HG03460 (cell line): ENCODE data around the gene SLC38A2.
"Not testable (repeated sequence)": the region's sequence is repeated elsewhere in the genome, so short reads cannot be mapped to it uniquely, and the experiment has no call there.

ENCODE experiments used
- ATAC-seq: cut with Tn5 transposase; IDR thresholded peaks from one replicate; pipeline ENCODE4 v1.9.1; 2021; ENCODE audit not compliant: unreplicated experiment

Gene SLC38A2

GRCh38 chr12:46372544-46373300 lies at the start of gene SLC38A2:
SLC38A2 (minus strand) TSS chr12:46372773; CDS start chr12:46371293, 1,480 bp downstream.
- peak; percentile 78 for ATAC-seq

- no peak for ATAC-seq
Measured at GRCh38 chr12:46419675-46420074, 47.1 kb upstream of the SLC38A2 start.

- ATAC-seq = no peak
Measured at GRCh38 chr12:46415552-46415951, 43.0 kb upstream of the SLC38A2 start.

- no peak for ATAC-seq
Measured at GRCh38 chr12:46414591-46415268, 42.2 kb upstream of the SLC38A2 start.

- ATAC-seq = no peak
Measured at GRCh38 chr12:46413368-46413767, 40.8 kb upstream of the SLC38A2 start.

- ATAC-seq = no peak
Measured at GRCh38 chr12:46412857-46413256, 40.3 kb upstream of the SLC38A2 start.

- ATAC-seq = no peak
Measured at GRCh38 chr12:46410495-46410894, 37.9 kb upstream of the SLC38A2 start.

- no peak for ATAC-seq
Measured at GRCh38 chr12:46409974-46410373, 37.4 kb upstream of the SLC38A2 start.

GRCh38 chr12:46409342-46409741 lies 36.8 kb upstream of the SLC38A2 start:
- ATAC-seq = no peak

- no peak for ATAC-seq
Measured at GRCh38 chr12:46408441-46408840, 35.9 kb upstream of the SLC38A2 start.

GRCh38 chr12:46407361-46407760 lies 34.8 kb upstream of the SLC38A2 start:
- no peak for ATAC-seq

GRCh38 chr12:46406352-46407027 lies 33.9 kb upstream of the SLC38A2 start:
- no peak for ATAC-seq

GRCh38 chr12:46404733-46405132 lies 32.2 kb upstream of the SLC38A2 start:
- ATAC-seq = no peak

- ATAC-seq = no peak
Measured at GRCh38 chr12:46404225-46404631, 31.7 kb upstream of the SLC38A2 start.

GRCh38 chr12:46403719-46404070 lies 31.1 kb upstream of the SLC38A2 start:
- no peak for ATAC-seq

GRCh38 chr12:46402941-46403718 lies 30.6 kb upstream of the SLC38A2 start:
- ATAC-seq = no peak

GRCh38 chr12:46402451-46402850 lies 29.9 kb upstream of the SLC38A2 start:
- ATAC-seq = no peak

- no peak for ATAC-seq
Measured at GRCh38 chr12:46401662-46402061, 29.1 kb upstream of the SLC38A2 start.

- ATAC-seq = no peak
Measured at GRCh38 chr12:46400406-46400805, 27.8 kb upstream of the SLC38A2 start.

GRCh38 chr12:46399461-46400248 lies 27.1 kb upstream of the SLC38A2 start:
- ATAC-seq = not testable (repeated sequence)
